ENCODE results near the gene SPAG6. TPM values are rescaled to one million over a fixed set of nuclear protein-coding genes. Genes with fewer than 3 reads are reported as not detected.
"Not testable (repeated sequence)": the region's sequence is repeated elsewhere in the genome, so short reads cannot be mapped to it uniquely, and the experiment has no call there.

The SPAG6 gene
- total RNA-seq, 4 donors from 2014 or later, result not detected

GRCh38 chr10:22344781-22345300 is 455 bp upstream of the SPAG6 start:
- Histone ChIP-seq H3K9me3 (no peaks in the 10 kb centered on the region), H3K4me3 (peak overlapping the region in 2 of 4 donors; percentile 0 to 29), H3K27ac (no peak overlapping the region), H3K36me3 (no peaks in the 10 kb centered on the region), H3K27me3 (peaks cover 11 to 63% of the 10 kb centered on the region in 2 donors), H3K4me1 (peaks cover 0 to 19% (median 6%) of the 10 kb centered on the region in 4 donors)
- 6 to 14% methylated on average over 12 to 26 of the region's 26 CpGs for WGBS, 2 donors
- TF ChIP-seq, protein P1, sequence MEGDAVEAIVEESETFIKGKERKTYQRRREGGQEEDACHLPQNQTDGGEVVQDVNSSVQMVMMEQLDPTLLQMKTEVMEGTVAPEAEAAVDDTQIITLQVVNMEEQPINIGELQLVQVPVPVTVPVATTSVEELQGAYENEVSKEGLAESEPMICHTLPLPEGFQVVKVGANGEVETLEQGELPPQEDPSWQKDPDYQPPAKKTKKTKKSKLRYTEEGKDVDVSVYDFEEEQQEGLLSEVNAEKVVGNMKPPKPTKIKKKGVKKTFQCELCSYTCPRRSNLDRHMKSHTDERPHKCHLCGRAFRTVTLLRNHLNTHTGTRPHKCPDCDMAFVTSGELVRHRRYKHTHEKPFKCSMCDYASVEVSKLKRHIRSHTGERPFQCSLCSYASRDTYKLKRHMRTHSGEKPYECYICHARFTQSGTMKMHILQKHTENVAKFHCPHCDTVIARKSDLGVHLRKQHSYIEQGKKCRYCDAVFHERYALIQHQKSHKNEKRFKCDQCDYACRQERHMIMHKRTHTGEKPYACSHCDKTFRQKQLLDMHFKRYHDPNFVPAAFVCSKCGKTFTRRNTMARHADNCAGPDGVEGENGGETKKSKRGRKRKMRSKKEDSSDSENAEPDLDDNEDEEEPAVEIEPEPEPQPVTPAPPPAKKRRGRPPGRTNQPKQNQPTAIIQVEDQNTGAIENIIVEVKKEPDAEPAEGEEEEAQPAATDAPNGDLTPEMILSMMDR (IDR thresholded peaks at IDR 0.05), result no peak
- TF ChIP-seq EP300 (IDR thresholded peaks at IDR 0.05) (no peak), POLR2A (IDR thresholded peaks at IDR 0.05) (no peak)
- DNase-seq (ENCODE audit: low spot score in 2 of 2), result no peak

GRCh38 chr10:22346096-22346661 is 883 bp downstream of the SPAG6 start:
- Histone ChIP-seq H3K36me3 (no peaks in the 10 kb centered on the region), H3K27me3 (peaks cover 11 to 63% of the 10 kb centered on the region in 2 donors), H3K9me3 (no peaks in the 10 kb centered on the region), H3K4me1 (peaks cover 0 to 15% (median 3%) of the 10 kb centered on the region in 4 donors), H3K27ac (no peak overlapping the region), H3K4me3 (no peak overlapping the region)
- WGBS, 2 donors, result 25 to 37% methylated on average over 8 of the region's 8 CpGs
- DNase-seq (ENCODE audit: low spot score in 2 of 2), result no peak
- TF ChIP-seq EP300 (IDR thresholded peaks at IDR 0.05) (no peak), POLR2A (IDR thresholded peaks at IDR 0.05) (no peak)
- TF ChIP-seq, protein P1 (IDR thresholded peaks at IDR 0.05), result no peak

- Histone ChIP-seq H3K9me3 (no peaks in the 10 kb centered on the region), H3K27me3 (peaks cover 0 to 30% of the 10 kb centered on the region in 2 donors), H3K4me3 (no peak overlapping the region), H3K4me1 (peaks cover 0 to 8% (median 0%) of the 10 kb centered on the region in 4 donors), H3K27ac (no peak overlapping the region), H3K36me3 (no peaks in the 10 kb centered on the region)
- 91 to 94% methylated on average over 1 of the region's 1 CpG for WGBS, 2 donors
- TF ChIP-seq EP300 (IDR thresholded peaks at IDR 0.05), result no peak
- TF ChIP-seq, protein P1 (IDR thresholded peaks at IDR 0.05), result no peak
- DNase-seq (ENCODE audit: low spot score in 2 of 2), result no peak
Measured at GRCh38 chr10:22349755-22350154, 4.5 kb downstream of the SPAG6 start.

DNA sequence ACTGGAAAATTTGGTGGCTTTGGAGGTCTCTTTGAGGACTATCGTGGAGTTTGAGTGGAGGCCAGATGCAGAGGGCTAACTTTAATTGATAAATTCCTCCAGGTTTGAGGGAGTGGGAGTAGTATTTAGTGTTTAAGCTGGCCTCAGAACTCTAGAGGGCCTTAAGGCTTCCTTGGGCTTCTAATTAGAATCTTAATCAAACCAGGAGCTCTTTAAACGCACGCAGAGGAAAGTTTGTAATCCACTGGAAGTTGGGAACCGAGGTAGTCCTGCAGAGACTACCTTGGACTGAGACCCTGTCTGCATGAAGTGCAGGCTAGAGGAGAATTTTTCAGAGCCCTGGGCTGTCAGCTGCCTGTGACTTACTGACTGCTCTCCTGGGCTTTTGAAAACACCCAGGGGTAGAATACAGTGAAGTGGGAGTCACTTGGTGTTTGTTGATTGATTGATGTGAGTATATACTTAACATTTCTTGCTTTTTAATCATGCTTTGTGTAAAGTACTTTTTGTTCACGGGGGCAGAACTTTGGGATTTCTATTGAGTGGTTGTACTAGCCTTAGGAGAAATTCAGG is 5.9 kb downstream of the SPAG6 start:
- no peak overlapping the region for H3K4me3 ChIP-seq
- H3K4me1 ChIP-seq, result no peaks in the 10 kb centered on the region
- 92 to 93% methylated on average over 5 of the region's 5 CpGs for WGBS, 2 donors
- no peaks in the 10 kb centered on the region for H3K36me3 ChIP-seq
- TF ChIP-seq EP300 (IDR thresholded peaks at IDR 0.05) (no peak), POLR2A (IDR thresholded peaks at IDR 0.05) (no peak)
- TF ChIP-seq, protein P1 (IDR thresholded peaks at IDR 0.05), result no peak
- no peak overlapping the region for H3K27ac ChIP-seq
- DNase-seq (ENCODE audit: low spot score in 2 of 2), result no peak
- H3K27me3 ChIP-seq, result peaks cover 0 to 15% of the 10 kb centered on the region in 2 donors
- H3K9me3 ChIP-seq, result no peaks in the 10 kb centered on the region

GRCh38 chr10:22356324-22356873 is 11.1 kb downstream of the SPAG6 start:
- no peak overlapping the region for H3K4me3 ChIP-seq

GRCh38 chr10:22357770-22358169 is 12.5 kb downstream of the SPAG6 start:
- DNase-seq (ENCODE audit: low spot score in 2 of 2); H3K9me3 ChIP-seq; H3K27me3 ChIP-seq; H3K36me3 ChIP-seq; H3K27ac ChIP-seq; H3K4me3 ChIP-seq; H3K4me1 ChIP-seq: not testable (repeated sequence)
- 97% methylated on average over 3 to 4 of the region's 4 CpGs for WGBS, 2 donors

More at GRCh38 chr10:22356324-22356873, 11.1 kb downstream of the SPAG6 start:
- no peak for TF ChIP-seq POLR2A (IDR thresholded peaks at IDR 0.05)
- TF ChIP-seq EP300 (IDR thresholded peaks at IDR 0.05), result no peak
- TF ChIP-seq, protein P1 (IDR thresholded peaks at IDR 0.05), result no peak
- DNase-seq (ENCODE audit: low spot score in 2 of 2), result no peak
- Histone ChIP-seq H3K27me3 (no peaks in the 10 kb centered on the region), H3K9me3 (no peaks in the 10 kb centered on the region), H3K4me1 (no peaks in the 10 kb centered on the region), H3K36me3 (no peaks in the 10 kb centered on the region), H3K27ac (no peak overlapping the region)
- 88 to 90% methylated on average over 4 of the region's 4 CpGs for WGBS, 2 donors

Data from tibial nerve (tissue), 4 donors.